Measurements from ENCODE around the gene NAV2. TPM values are rescaled to one million over a fixed set of nuclear protein-coding genes. Genes with fewer than 3 reads are reported as not detected.

Gene NAV2, protein sequence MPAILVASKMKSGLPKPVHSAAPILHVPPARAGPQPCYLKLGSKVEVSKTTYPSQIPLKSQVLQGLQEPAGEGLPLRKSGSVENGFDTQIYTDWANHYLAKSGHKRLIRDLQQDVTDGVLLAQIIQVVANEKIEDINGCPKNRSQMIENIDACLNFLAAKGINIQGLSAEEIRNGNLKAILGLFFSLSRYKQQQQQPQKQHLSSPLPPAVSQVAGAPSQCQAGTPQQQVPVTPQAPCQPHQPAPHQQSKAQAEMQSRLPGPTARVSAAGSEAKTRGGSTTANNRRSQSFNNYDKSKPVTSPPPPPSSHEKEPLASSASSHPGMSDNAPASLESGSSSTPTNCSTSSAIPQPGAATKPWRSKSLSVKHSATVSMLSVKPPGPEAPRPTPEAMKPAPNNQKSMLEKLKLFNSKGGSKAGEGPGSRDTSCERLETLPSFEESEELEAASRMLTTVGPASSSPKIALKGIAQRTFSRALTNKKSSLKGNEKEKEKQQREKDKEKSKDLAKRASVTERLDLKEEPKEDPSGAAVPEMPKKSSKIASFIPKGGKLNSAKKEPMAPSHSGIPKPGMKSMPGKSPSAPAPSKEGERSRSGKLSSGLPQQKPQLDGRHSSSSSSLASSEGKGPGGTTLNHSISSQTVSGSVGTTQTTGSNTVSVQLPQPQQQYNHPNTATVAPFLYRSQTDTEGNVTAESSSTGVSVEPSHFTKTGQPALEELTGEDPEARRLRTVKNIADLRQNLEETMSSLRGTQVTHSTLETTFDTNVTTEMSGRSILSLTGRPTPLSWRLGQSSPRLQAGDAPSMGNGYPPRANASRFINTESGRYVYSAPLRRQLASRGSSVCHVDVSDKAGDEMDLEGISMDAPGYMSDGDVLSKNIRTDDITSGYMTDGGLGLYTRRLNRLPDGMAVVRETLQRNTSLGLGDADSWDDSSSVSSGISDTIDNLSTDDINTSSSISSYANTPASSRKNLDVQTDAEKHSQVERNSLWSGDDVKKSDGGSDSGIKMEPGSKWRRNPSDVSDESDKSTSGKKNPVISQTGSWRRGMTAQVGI (N-terminal part only)
- total RNA-seq: 7.8 and 13.8 TPM in 2 replicates

GRCh38 chr11:19712281-19713195, at the start of gene NAV2:
Gene NAV2 (plus strand): TSS chr11:19712837. CDS start chr11:19713696, 859 bp downstream.

DNA sequence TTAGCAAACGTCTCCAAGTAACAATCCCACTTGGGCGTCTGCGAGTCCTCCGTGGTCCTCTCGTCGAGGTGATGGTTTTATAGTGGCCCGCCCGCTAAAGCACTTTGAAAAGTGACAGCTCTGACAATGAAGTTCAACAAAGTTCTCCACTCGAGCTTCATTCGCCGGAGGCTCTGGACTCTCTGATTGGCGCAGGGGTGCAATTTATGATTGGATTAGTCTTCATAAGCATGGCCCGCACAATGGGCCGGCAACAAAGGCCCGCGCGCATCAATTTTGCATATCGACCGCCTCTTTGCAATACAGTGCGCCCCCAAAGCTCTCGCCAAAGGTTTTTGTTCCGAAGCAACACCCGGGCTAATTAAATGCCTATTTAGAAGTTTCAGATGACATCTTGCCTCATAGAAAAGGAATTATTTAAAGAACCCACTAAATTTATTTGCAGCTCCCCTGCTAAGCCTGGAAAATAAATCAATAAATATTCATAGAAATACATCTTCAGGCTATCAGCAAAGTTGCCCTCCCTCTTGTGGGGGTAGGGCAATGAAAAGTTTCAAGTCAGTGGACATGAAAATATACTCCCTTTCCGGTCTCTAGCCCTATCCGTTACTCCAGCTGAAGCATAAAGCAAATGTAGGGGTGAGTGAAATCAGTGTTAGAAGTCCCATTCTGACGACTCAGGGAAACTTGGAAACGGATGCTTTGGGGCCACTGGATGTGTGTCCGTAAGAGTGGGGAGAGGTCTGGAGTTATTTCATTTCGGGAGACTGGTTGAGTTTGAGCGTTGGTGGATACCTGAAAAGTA, 448.0 kb downstream of the NAV2 start, which contains the start of gene DBX1:
Gene DBX1, minus strand, starts transcription at position 51 of the 805 bp plus-strand sequence. CDS start 151 bp downstream, outside the sequence.

